ENCODE results near the gene TIMM8B.
A peak's percentile ranks its signal among the peaks of the same experiment; 100 is the strongest.
"Not testable (repeated sequence)": the region's sequence is repeated elsewhere in the genome, so short reads cannot be mapped to it uniquely, and the experiment has no call there.

The TIMM8B gene

DNA sequence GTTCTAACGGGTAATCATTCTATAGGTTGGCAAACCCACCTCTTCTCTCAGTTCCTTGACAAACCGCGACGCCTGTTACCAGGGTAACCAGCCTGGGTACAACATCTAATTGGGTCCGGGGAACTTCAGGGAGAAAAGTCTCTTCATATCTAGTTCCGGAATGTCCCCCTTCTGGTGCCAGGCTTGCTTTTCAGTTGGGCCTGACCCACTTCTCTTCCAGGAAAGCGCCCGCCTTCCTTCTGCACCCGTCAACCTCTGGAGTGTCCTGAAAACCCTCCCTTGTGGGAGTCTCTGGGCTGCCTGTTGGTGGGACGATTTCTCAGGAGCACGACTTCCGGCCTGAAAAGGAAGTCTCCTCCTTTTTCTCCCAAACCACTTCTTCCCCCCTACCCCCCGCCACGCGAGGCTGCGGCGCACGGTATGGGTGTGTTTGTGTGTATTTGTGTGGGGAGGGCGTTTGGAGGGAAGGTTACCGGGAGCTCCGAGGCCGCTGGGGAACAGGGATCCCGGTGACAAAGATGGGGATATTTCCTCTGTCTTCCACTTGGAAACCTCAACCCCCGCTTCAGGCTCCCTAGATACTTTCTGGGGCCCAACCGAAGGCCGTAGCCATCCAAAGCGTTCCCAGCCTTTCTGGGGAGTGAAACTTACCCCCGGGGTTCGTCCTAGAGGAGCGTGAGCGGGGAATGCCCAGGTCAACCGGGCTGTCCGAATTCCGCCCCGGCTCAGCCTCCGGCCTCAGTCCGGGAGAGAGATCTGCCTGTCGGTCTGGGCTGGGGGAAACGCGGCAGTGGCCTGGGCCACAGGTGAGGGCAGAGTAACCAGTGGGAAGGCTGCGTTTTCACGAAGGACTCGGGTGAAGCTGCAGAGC, 12.4 kb downstream of the TIMM8B start, which contains the start of the genes NKAPD1 and PIH1D2:
Gene NKAPD1, plus strand, starts transcription at position 359 of the 871 bp plus-strand sequence. CDS start 1,276 bp downstream, outside the sequence.
Gene PIH1D2, minus strand, starts transcription at position 77 of the 871 bp plus-strand sequence. CDS start 843 bp downstream, outside the sequence.
- DNase-seq: peak; percentile 94

DNA sequence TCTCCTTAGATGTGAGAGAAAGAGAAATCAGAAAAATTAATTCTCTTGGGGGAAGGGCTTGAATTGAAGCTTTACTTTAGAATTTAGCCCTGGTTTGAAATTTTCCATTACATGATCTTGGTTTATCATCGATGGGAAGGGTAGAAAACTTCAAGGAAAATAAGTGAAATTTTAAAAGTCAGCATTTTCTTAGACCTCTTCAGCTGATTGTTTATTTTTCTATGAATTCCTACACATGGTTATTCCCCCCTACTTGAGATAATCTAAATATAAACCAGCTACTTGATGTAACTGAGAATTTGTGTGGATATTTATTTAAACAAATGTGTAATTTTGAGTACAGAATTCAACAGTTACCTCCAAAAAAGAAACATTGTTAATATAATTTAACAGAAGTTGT, 23.6 kb downstream of the TIMM8B start:
- DNase-seq: no peak

DNA sequence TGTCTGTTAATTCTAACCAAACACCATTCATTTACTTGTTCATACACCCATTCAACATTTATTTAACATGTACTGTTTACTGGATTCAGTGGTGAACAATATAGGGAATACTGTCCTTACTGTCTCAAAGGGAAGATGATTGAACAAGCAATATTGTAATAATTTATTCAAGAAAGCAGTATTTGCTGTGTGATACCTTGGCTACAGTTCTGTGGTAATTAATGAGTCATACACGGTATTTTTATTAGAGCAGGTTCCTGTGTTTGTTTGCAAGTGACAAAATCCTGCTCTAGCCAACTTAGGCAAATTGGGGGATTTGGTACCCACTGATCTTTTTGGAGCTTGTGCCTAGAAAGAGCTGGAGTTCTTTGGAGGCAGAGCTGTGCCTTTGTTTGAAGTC, 28.5 kb downstream of the TIMM8B start:
- no peak for DNase-seq

DNA sequence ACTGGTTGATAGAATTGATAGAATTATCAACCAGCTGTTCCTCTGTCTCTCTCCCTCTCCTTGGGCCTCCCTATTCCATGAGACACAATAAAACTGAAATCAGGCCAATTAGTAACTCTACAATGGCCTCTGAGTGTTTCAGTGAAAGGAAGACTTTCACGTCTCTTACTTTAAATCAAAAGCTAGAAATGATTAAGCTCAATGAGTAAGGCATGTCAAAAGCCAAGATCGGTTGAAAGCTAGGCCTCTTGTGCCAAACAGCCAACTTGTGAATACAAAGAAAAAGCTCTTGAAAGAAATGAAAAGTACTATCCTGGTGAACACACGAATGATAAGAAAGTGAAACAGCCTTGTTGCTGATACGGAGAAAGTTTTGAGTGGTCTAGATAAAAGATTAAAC, 29.4 kb downstream of the TIMM8B start:
- DNase-seq: no peak

DNA sequence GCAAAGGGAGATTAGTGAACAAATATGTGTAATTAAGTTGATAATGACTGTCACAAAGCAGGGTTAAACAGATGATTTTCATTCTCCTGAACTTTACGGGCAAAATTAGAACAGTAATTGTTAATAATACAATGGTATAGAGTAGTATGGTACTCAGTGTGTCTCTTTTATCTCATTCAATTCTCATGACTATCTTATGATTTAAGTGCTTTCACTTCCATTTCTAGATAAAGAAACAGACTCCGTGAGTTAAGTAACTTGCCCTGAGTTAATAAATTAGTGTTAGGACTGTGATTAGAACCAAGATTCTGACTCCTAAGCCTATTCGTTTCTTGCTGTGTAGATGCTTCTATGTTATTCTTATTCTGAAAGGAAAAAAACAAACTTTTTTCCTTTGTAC, 34.8 kb downstream of the TIMM8B start:
- DNase-seq: no peak

DNA sequence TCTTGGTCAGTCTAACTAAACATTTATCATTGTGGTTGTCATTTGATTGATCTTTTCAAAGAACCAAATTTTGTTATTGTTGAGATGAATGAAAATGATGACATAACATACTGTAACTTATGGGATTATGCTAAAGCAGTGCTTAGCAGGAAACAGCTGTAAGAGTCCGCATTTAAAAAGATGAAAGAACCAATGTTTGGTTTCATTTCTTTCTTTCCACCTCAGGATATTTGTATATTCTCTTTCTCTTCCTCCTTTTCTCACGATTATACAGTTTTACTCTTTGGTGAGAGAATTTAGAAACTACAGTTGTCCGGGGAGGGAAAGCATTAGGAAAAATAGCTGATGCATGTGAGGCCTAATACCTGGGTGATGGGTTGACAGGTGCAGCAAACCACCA, 35.8 kb downstream of the TIMM8B start:
- DNase-seq: no peak

DNA sequence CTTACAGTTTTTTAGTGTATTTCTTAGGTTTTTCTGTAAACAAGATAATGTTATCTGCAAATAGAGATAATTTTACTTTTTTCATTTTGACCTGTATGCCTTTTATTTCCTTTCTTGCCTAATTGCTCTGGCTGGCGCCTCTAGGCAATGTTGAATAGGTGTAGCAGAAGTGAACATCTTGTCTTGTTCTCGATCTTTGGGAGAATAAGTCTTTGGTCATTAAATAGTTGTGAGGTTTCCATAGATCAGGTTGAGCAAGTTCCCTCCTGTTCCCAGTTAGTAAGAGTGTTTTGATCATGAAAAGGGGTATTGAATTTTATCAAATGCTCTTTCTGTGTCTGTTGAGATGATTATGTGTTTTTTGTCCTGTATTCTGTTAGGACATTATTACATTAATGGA, 36.8 kb downstream of the TIMM8B start:
- no peak for DNase-seq

DNA sequence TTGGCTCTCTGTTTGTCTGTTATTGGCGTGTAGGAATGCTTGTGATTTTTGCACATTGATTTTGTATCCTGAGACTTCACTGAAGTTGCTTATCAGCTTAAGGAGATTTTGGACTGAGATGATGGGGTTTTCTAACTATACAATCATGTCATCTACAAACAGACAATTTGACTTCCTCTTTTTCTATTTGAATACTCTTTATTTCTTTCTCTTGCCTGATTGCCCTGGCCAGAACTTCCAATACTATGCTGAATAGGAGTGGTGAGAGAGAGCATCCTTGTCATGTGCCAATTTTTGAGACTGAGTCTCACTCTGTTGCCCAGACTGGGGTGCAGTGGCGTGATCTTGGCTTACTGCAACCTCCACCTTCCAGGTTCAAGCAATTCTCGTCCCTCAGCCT, 38.3 kb downstream of the TIMM8B start:
- peak; percentile 25 for DNase-seq

DNA sequence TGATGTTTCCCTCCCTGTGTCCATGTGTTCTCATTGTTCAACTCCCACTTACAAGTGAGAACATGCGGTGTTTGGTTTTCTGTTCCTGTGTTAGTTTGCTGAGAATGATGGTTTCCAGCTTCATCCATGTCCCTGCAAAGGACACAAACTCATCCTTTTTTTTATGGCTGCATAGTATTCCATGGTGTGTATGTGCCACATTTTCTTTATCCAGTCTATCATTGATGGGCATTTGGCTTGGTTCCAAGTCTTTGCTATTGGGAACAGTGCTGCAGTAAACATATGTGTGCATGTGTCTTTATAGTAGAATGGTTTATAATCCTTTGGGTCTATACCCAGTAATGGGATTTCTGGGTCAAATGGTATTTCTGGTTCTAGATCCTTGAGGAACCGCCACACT, 39.9 kb downstream of the TIMM8B start:
- DNase-seq: not testable (repeated sequence)

DNA sequence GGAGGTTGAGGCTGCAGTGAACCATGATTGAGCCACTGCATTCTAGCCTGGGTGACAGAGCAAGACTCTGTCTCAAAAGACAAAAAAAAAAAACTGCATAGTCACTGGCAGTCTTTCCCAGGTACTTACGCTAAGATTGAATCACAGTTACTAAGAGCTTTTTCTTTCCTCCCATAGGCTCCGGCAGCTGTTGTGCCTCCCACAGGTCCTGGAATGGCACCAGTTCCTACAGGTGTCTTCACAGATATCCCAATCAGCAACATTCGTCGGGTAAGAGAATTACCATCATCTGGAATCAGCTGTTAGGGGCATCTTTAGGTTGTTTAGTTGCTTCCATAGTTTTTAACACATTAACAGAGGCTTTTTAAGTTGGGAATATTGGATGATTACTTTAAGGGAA, 41.6 kb downstream of the TIMM8B start:
- DNase-seq: no peak

DNA sequence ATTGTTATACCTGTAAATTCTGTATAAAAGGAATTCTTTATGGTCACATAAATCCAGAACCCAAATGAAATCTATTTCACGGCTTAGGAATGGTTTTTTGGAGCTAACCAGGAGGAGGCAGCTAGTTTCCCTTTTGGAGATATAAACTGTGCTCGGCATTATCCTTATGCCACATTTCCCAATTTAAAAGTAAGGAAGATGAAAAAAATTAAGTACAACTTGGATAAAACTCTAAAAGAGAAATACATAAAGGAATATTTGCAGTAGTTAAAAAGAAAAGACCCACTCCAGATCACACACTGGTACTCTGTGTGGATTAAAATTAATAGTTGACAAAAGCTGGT, 43.6 kb downstream of the TIMM8B start:
- DNase-seq: no peak

DNA sequence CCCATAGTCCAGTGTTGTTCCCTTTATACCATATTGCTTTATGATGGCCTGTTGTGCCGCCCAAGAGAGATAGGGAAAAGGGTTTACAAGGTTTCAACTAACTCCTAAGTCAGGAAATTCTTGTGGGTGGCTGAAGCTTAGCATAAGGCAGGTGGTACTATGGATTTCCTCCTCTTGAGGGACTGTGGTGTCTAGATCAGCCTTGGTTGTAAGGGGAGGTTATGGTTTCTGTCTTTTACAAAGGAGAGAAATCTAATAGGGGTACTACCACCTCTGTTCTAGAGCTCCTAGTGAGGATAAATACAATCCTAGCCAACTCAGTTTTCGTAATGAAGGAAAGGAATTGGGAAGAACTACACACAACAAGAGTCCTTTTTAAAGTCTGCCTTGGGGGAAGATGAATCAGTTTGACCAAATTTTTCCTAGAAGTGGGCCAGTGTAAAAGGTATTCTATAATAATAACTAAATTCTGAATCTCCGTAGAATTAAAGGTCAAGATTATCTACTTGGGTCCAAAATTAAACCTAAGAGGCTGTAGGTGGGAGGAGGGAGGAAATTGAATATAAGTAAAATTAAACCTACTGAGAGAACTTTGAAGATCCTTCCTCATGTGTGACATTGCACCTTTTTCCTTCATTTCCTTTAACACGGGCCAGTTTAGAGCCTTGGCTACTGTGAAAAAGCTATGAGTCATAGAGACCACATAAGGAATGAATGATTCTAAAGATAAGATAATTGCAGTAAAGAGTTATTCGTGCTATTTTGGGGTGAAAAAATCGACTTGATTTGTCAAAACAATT, 44.2 kb downstream of the TIMM8B start:
- DNase-seq: peak; percentile 54

DNA sequence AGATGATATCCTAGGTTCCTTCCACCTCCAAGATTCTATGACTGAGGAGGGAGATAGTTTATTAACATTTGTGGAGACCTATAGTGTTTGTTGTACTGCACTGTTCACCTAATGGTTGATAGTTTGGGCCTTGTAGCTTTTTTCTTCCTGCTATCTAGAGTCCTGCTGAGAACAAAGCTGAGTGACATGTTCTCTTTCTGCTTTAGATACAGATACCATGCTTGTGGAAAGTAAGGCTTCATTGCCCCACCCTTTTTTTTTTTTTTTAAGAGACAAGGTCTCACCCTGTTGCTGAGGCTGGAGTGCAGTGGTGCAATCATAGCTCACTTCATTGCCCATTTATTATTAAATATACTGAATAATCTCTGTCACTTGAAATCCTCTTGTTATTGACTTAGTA, 49.0 kb downstream of the TIMM8B start:
- DNase-seq: peak; percentile 14

Data from hematopoietic multipotent progenitor cell treated with erythropoietin and hydrocortisone succinate and interleukin-3 and kit ligand, for 4 days (in vitro differentiated cells).